ENCODE results near the gene SPPL2C.

The SPPL2C gene

GRCh38 chr17:45844695-45845375, at the start of gene SPPL2C:
SPPL2C (plus strand) TSS chr17:45844881; CDS start chr17:45844907, 26 bp downstream.
- TF ChIP-seq CTCF (conservative IDR thresholded peaks at IDR 0.05) (no peak), ZFX (IDR thresholded peaks at IDR 0.05) (no peak)
- H3K27ac ChIP-seq, result no peak within 1 kb of the TSS

- H3K27ac ChIP-seq, result no peak overlapping the region
- no peak for TF ChIP-seq ZFX (IDR thresholded peaks at IDR 0.05)
- TF ChIP-seq CTCF (conservative IDR thresholded peaks at IDR 0.05), result no peak
Measured at GRCh38 chr17:45800816-45801215, 43.9 kb upstream of the SPPL2C start.

- no peak for TF ChIP-seq CTCF (conservative IDR thresholded peaks at IDR 0.05)
- no peak for TF ChIP-seq ZFX (IDR thresholded peaks at IDR 0.05)
- H3K27ac ChIP-seq, result no peak overlapping the region
Measured at GRCh38 chr17:45801421-45801820, 43.3 kb upstream of the SPPL2C start.

GRCh38 chr17:45808845-45809244, 35.8 kb upstream of the SPPL2C start:
- TF ChIP-seq CTCF (conservative IDR thresholded peaks at IDR 0.05) (no peak), ZFX (IDR thresholded peaks at IDR 0.05) (no peak)

GRCh38 chr17:45809499-45809898, 35.2 kb upstream of the SPPL2C start:
- H3K27ac ChIP-seq, result no peak overlapping the region
- TF ChIP-seq ZFX (IDR thresholded peaks at IDR 0.05) (no peak), CTCF (conservative IDR thresholded peaks at IDR 0.05) (no peak)

More at GRCh38 chr17:45808845-45809244, 35.8 kb upstream of the SPPL2C start:
- H3K27ac ChIP-seq, result no peak overlapping the region

- TF ChIP-seq CTCF (conservative IDR thresholded peaks at IDR 0.05) (no peak; the same call in 1 of the 2 replicates), ZFX (IDR thresholded peaks at IDR 0.05) (no peak)
- H3K27ac ChIP-seq, result no peak overlapping the region
Measured at GRCh38 chr17:45812102-45812501, 32.6 kb upstream of the SPPL2C start.

- no peak overlapping the region for H3K27ac ChIP-seq
- TF ChIP-seq CTCF (conservative IDR thresholded peaks at IDR 0.05) (no peak), ZFX (IDR thresholded peaks at IDR 0.05) (no peak)
Measured at GRCh38 chr17:45813048-45813725, 31.5 kb upstream of the SPPL2C start.
